ENCODE data around the gene SLC5A9. TPM values are rescaled to one million over a fixed set of nuclear protein-coding genes. Genes with fewer than 3 reads are reported as not detected.

Gene SLC5A9
- 10 to 100 TPM in 2 of 6 donors, 1 to 10 TPM in 4; 2.9 to 21.0 (median 6.1) TPM for total RNA-seq

DNA sequence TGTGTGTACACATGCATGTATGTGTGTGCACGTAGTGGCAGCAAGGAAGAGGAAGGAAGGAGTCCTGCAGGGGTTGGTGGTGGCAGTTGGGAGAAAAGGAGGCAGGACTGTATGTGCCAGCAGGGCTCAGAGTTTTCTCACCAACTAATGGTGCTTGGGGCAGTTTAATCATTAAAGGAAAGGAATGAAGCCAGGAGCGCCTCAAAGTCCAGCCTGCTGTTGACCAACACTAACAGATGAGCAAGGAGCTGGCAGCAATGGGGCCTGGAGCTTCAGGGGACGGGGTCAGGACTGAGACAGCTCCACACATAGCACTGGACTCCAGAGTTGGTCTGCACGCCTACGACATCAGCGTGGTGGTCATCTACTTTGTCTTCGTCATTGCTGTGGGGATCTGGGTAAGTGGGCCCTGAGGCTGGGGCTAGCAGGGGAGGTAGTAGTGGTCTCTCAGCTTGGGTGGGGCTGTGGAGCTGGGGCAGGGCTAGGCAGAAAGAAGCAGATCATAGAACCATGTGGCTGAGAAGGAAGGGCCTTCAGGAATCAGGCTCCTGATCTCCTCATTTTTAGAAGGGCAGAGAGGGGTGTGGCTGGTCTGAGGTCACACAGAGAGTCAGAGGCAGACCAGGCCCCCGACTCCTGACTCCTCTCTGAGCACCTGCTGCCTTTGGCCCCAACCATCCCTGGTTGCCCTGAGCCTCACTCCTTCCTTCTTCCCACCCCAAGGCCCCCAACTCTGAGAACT lies at the start of gene SLC5A9:
SLC5A9 (plus strand) TSS at position 216 of the 742 bp plus-strand sequence; CDS start at position 237, 21 bp downstream.
- no peaks in the 10 kb centered on the region for H3K36me3 ChIP-seq
- no peak for ATAC-seq (ENCODE audit: low FRiP score in 2 of 2)
- no peak for TF ChIP-seq EP300 (IDR thresholded peaks at IDR 0.05)
- TF ChIP-seq POLR2A (IDR thresholded peaks at IDR 0.05) = no peak
- TF ChIP-seq, protein P1, sequence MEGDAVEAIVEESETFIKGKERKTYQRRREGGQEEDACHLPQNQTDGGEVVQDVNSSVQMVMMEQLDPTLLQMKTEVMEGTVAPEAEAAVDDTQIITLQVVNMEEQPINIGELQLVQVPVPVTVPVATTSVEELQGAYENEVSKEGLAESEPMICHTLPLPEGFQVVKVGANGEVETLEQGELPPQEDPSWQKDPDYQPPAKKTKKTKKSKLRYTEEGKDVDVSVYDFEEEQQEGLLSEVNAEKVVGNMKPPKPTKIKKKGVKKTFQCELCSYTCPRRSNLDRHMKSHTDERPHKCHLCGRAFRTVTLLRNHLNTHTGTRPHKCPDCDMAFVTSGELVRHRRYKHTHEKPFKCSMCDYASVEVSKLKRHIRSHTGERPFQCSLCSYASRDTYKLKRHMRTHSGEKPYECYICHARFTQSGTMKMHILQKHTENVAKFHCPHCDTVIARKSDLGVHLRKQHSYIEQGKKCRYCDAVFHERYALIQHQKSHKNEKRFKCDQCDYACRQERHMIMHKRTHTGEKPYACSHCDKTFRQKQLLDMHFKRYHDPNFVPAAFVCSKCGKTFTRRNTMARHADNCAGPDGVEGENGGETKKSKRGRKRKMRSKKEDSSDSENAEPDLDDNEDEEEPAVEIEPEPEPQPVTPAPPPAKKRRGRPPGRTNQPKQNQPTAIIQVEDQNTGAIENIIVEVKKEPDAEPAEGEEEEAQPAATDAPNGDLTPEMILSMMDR (IDR thresholded peaks at IDR 0.05) = no peak
- TF ChIP-seq POLR2AphosphoS5 (IDR thresholded peaks at IDR 0.05) = no peak

DNA sequence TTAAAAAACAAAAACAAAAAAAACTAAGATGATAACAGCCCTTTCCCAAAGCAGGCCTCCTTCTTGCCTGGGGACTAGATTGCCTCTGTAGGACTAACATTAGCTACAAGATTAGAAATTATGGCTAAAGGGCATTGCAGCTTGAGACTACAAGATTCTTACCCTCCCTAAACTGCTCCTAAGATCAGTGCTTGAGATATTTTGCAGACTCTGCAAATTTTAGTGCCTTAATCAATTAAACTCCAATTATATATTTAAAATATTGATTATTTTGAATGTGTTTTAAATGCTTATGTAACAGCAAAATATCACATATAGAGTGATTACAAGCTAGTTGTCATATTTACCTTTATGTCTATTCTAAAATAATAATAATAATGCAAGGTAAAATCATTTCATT lies 47.4 kb upstream of the SLC5A9 start:
- Histone ChIP-seq H3K27me3 (no peaks in the 10 kb centered on the region), H3K4me3 (no peak overlapping the region), H3K4me1 (no peaks in the 10 kb centered on the region), H3K36me3 (no peaks in the 10 kb centered on the region), H3K9me3 (no peaks in the 10 kb centered on the region), H3K27ac (no peak overlapping the region)
- TF ChIP-seq, protein P1 (IDR thresholded peaks at IDR 0.05) = no peak
- no peak for TF ChIP-seq POLR2AphosphoS5 (IDR thresholded peaks at IDR 0.05)
- no peak for TF ChIP-seq EP300 (IDR thresholded peaks at IDR 0.05)
- TF ChIP-seq POLR2A (IDR thresholded peaks at IDR 0.05) = no peak
- ATAC-seq (ENCODE audit: low FRiP score in 2 of 2) = no peak
- no peak for DNase-seq

More for the DNA sequence above, at the start of gene SLC5A9:
- WGBS, 2 donors = 43 to 77% methylated on average over 3 to 8 of the region's 8 CpGs
- peaks cover 1 to 3% (median 2%) of the 10 kb centered on the region in 4 donors for H3K4me1 ChIP-seq
- H3K9me3 ChIP-seq = no peaks in the 10 kb centered on the region
- no peak within 1 kb of the TSS for H3K27ac ChIP-seq
- DNase-seq = no peak
- no peaks in the 10 kb centered on the region for H3K27me3 ChIP-seq
- H3K4me3 ChIP-seq = no peak within 1 kb of the TSS

DNA sequence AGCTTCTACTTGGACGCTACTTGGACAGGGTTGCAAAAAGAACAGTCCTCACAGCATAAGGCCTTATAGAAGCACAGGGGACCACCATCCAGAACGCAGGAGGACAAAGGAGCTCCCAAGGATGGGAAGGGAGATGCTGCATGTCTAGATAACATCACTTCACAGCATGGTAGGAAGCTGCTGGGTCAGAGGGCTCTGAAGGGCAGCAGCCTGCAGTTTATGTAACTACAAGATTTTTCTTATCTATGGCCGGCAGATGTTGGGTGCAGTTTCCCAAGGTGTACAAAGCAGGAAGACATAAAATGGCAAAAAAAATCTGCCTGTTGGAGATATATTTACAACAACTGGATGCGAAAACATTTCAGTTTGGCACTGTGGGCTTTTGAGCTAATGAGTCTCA lies 45.3 kb upstream of the SLC5A9 start:
- DNase-seq (no peak), ATAC-seq (ENCODE audit: low FRiP score in 2 of 2) (no peak)
- no peaks in the 10 kb centered on the region for H3K9me3 ChIP-seq
- H3K4me3 ChIP-seq = no peak overlapping the region
- WGBS, 2 donors = 37 to 47% methylated on average over 4 of the region's 4 CpGs
- H3K4me1 ChIP-seq = no peaks in the 10 kb centered on the region
- H3K27me3 ChIP-seq = no peaks in the 10 kb centered on the region
- no peak overlapping the region for H3K27ac ChIP-seq
- no peaks in the 10 kb centered on the region for H3K36me3 ChIP-seq
- no peak for TF ChIP-seq POLR2AphosphoS5 (IDR thresholded peaks at IDR 0.05)
- TF ChIP-seq, protein P1 (IDR thresholded peaks at IDR 0.05) = no peak
- no peak for TF ChIP-seq POLR2A (IDR thresholded peaks at IDR 0.05)
- no peak for TF ChIP-seq EP300 (IDR thresholded peaks at IDR 0.05)

DNA sequence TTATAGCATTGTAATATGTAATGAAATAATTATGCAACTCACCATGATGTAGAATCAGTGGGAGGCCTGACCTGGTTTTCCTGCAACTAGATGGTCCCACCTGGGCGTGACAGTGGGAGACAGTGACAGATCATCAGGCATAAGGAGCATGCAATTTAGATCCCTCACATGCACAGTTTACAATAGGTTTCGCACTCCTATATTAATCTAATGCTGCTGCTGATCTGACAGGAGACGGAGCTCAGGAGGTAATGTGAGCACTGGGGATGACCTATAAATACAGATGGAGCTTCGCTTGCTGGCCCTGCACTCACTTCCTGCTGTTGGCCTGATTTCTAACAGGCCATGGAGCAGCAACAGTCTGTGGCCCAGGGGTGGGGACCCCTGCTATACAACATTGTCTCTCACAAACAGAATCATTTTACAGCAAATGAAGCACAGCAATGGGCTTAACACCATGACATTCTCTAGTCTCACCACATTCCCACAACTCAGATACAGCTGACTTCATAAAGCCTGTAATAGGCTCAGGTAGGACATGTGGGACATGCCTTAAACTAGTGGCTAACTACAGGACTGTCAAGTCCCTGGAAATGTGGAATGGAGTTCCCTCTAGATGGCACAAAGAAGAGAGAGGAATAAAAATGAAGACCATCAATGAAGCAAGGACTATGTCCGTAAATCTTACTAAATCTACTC lies 40.7 kb upstream of the SLC5A9 start:
- TF ChIP-seq, protein P1 (IDR thresholded peaks at IDR 0.05) = no peak
- TF ChIP-seq POLR2AphosphoS5 (IDR thresholded peaks at IDR 0.05) (no peak), EP300 (IDR thresholded peaks at IDR 0.05) (no peak), POLR2A (IDR thresholded peaks at IDR 0.05) (no peak)
- H3K4me3 ChIP-seq = no peak overlapping the region
- no peak overlapping the region for H3K27ac ChIP-seq
- no peaks in the 10 kb centered on the region for H3K36me3 ChIP-seq
- H3K27me3 ChIP-seq = no peaks in the 10 kb centered on the region
- DNase-seq (no peak), ATAC-seq (ENCODE audit: low FRiP score in 2 of 2) (no peak)
- no peaks in the 10 kb centered on the region for H3K9me3 ChIP-seq
- no peaks in the 10 kb centered on the region for H3K4me1 ChIP-seq
- WGBS, 2 donors = 83 to 84% methylated on average over 5 of the region's 5 CpGs

Measured in upper lobe of left lung (tissue), 6 donors.